SKM-1 (cell line): ENCODE measurements around the gene PPP2R5A.
A peak's percentile ranks its signal among the peaks of the same experiment; 100 is the strongest.

Source experiments
- DNase-seq: peaks from one replicate; lab custom pipeline; 2025; ENCODE audit not compliant: unreplicated experiment; lab: John Stamatoyannopoulos, UW

PPP2R5A gene

DNA sequence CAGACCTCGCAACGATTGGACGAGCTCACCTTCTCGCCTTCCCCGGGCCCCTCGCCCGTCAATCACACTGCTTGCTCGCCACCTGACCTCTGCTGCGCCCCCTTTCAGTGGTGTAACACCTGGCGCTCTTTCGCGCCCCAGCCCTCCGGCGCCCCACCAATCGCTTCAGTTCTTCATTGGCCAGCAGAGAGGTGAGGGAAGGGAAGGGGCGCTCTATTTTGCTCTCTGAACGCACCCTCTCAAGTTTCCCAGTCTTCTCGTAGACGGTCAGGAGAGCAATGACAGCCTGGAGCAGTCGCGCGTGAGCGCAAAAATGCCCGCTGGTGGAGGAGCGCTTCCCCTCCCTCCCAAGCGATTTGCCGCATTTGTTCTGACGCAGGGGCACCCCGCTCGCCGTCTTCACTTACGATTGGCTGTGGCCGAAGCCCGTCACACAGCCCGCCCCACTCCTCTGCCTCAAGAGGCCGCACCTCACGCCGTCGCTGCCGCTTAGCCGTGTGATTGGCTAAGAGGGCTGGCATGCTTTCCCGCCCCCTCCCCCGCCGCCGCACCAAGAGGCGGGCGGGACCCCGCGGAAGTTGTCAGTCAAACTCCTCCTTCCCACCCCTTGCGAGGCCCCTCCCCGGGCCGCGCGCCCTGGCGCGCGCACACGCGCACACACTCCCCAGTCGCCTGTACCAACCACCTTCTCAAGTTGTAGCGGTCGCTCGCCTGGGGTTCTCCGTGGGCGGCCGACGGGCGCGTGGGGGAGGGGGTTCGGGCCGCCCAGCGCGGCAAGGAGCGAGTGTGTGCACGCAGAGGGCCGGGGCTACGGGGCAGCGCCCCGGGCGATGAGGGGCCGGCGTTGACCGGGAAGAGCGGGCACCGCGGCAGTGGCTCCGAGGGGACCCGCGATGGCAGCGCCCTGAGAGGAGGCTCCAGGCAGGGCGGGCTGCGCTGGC lies at the start of gene PPP2R5A:
PPP2R5A (plus strand) TSS at position 667 of the 941 bp plus-strand sequence. CDS start 701 bp downstream, outside the sequence.
- DNase-seq: peak; percentile 99

- DNase-seq: no peak
Measured at GRCh38 chr1:212235857-212236256, 49.4 kb upstream of the PPP2R5A start.

DNA sequence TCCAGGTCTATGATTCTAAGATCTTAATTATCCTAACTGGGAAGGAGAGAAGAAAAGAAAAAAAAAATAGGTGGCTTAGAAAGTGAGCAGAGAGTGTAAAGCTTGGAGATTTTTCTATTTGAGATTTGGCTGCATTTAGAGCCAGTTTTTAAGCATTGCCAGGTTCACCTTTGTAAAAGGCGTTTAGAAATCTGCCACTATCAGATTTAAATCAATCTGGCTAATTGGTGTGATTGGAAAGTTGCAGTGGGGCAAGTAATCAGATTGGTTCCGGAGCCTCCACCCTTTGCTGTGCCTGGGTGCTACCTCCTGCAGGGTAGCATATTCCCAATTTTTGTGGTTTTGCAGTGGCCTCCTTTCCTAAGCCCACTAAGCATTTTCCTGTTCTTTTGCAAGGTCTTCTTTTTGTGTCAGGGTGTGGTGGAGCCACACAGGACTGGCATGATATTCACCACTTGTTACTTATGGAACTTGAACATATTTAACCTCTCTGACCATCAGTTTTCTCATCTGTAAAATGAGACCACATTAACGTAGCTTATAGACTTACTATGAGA lies 48.5 kb upstream of the PPP2R5A start:
- no peak for DNase-seq

- no peak for DNase-seq
Measured at GRCh38 chr1:212237651-212238050, 47.6 kb upstream of the PPP2R5A start.

- no peak for DNase-seq
Measured at GRCh38 chr1:212238552-212238951, 46.7 kb upstream of the PPP2R5A start.

DNA sequence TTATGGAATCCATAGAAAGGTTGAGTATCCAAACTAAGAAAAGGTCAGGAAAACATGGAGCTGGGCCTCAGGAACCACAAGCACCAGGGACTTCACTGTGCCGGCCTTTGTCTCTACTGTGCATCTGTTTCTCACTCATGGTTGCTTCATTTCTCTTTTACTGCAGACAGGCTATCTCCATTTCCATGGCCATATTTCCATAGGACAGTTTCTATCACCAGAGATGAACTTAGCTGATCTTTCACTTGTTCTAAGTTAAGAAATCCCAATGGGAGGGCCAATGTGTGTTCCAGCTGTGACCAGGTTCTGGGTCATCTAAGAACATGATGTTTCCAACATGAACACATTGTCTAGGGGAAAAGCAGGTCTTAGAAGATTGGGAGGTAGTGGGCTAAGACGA lies 43.7 kb upstream of the PPP2R5A start:
- no peak for DNase-seq

- no peak for DNase-seq
Measured at GRCh38 chr1:212241957-212242287, 43.3 kb upstream of the PPP2R5A start.

DNA sequence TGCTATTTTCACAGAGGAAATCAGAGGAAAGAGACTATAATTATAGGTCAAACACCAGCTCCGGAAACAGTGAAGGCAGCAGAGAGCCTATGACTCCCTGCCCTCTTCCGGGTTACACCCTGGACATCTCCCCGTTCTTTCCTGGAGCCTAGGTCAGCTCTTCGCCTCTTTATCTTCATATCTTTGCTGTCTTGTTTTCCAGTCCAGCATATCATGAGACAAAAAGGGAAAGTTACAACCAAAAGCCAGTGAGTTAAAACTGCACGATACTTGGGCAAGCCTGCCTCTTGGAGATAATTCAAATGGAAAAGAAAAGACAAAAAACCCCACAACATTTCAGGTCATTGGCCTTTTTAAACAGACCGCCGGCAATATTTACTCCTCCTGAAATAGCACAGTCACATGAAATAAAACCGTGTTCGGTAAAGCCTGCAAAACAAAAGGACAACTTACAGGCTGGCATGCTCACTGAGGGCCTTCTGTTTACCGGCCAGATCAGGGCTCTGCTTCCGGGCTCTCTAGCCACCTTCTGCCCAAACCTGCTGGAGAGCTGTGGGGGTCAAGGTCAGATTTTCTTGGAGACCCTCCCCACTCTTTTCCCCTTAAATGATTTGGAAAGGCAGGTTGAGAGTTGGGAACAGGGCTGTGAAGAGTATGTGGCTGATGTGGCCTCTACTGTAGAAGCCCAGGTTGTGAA lies 42.8 kb upstream of the PPP2R5A start:
- no peak for DNase-seq

DNA sequence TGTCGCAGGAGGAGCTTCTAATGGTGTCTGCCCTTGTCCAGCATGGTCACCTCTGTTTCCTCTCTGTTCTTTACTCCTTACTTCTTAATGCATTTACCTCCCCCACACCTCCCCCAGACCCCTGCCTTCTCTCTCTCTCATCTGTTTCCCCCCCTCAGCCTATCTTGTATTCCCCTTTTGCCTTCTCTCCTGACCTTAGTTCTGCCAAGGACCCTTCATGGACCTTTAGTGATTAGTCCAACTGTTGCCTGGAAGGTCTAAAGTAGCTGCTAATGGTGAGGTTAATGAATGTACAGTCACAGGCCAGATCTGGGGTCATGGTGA lies 42.3 kb upstream of the PPP2R5A start:
- no peak for DNase-seq

- no peak for DNase-seq
Measured at GRCh38 chr1:212244441-212244840, 40.8 kb upstream of the PPP2R5A start.

GRCh38 chr1:212247179-212247721 lies 38.0 kb upstream of the PPP2R5A start:
- no peak for DNase-seq

DNA sequence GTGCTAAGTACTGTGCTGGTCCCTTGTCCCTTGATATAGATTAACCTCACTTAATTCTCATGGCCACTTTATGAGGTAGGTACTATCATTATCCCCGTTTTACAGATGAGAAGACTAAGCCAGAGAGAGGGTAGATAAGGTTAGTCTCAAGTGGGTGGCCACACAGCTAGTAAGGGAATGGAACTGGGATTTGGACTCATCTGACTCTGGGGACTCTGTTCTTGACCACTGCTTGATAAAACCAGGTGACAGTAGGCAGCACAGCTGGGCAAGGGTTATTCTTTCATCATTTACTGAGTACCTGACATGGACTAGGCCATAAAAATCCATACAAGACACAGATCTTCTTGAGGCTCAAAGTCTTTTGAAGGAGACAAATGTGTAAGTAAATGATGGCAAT lies 37.2 kb upstream of the PPP2R5A start:
- DNase-seq: no peak

GRCh38 chr1:212254853-212255363 lies 30.3 kb upstream of the PPP2R5A start:
- no peak for DNase-seq

DNA sequence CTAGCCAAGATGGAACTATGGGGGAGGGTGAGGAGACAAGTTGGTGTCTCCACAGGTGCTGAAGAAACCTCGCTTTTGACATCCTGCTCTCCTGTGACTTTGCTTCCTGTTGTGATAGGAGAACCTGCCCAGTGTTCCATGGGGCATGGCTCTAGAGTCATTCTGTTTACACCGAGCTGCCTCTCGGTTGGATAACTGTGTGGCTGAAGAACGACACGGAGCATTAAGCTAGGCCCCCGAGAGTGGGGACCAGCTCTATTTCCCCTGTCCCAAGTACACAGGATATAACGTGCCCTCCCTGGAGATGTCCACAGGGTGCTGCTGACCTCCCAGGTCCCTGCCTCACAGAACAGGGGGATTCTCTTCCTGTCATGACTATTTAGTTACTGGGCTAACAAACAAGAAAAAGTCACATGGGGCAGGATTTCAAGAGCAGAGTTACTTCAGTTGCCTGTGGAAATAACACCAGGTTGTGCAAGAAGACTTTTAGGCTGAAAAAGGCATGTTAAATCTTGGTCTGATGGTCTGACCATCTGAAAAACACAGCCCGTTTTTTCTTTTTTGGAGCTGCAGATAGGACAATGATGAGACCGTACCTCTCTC lies 29.4 kb upstream of the PPP2R5A start:
- peak; percentile 94 for DNase-seq

- DNase-seq: peak; percentile 98
Measured at GRCh38 chr1:212256369-212256768, 28.8 kb upstream of the PPP2R5A start.

GRCh38 chr1:212257157-212257556 lies 28.1 kb upstream of the PPP2R5A start:
- no peak for DNase-seq

DNA sequence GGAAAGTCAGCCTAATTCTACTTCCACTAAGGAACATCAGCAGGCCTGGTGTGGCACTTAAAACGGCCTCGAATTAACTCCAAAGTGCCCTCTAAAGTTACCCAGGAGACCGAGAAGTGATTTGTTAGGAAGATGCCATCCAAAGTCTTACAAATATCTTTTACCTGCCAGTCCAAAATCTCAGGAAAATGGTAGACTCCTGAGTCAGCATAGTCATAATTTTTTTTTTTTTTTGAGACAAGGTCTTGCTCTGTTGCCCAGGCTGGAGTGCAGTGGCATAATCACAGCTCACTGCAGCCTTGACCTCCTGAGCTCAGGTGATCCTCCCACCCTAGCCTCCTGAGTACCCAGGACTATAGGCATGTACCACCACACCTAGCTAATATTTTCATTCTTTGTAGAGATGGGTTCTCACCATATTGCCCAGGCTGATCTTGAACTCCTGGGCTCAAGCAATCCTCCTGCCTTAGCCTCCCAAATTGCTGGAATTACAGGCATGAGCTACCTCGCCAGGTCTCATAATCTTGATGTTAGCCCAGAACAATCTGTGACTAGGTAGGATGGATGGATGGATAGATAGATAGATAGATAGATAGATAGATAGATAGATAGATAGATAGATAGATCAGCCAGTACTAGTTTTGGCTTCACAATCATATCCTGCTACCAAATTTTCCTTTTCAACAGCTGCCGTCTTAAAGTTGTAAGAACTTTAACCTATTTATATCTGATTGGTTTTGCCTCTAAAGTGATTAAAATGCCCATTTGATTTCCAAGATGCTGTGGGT lies 25.3 kb upstream of the PPP2R5A start:
- DNase-seq: no peak

DNA sequence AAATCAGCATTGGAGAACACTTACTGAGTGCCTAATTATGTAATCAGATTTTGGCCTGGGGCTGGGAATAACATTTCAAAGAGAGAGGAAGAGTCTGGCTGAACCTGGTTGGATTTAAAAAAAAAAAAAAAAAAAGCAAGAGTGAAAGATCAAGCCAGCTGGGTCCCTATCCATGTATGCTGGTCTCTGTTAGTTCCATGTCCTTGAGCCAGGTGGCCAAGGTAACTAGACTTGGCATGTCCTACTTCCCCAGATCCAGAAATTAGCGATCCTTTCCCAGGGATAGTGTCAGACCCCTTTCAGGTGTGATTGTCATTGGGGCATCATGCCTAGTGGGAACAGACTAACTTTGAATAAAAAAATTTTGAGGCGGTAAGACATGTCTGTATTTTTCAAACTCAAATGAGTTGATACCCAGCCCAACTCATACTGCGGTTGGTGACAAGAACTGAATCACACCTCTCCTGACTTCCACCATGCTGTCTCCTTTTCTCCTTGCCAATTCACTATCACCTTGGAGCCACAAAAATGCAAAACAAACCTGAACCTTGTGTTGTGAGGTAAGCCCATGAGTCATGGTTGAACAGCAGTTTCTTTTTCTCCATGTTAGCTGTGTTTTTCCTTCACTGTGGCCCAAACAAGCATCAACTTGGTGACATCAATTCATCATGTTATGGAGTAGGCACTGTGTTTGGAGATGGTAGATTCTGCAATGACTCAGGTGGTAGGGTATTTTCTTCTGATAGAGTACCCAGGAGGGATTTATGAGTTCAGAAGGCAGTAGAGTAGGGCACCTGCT lies 24.5 kb upstream of the PPP2R5A start:
- no peak for DNase-seq

- no peak for DNase-seq
Measured at GRCh38 chr1:212261361-212261929, 23.8 kb upstream of the PPP2R5A start.
